OCI-LY7 (cell line): ENCODE measurements around the gene TTC33. TPM values are rescaled to one million over a fixed set of nuclear protein-coding genes. Genes with fewer than 3 reads are reported as not detected.

Experiments used
- BruUV-seq: library from RNA; stranded (reverse); fragments of 400-500 nt; replicated peaks from 2 replicates; lab custom pipeline; 2021; lab: Mats Ljungman, UMichigan
- CTCF ChIA-PET: fragments of 300-600 bp; sonication (Branson Sonifier 250); formaldehyde crosslinking; loops from one replicate; lab custom pipeline; 2022; ENCODE audit warnings: antibody characterized with exemption; ENCODE audit not compliant: unreplicated experiment; lab: Charles Lee
- POLR2A ChIA-PET: fragments of 300-600 bp; sonication (Branson Sonifier 250); formaldehyde crosslinking; loops from one replicate; lab custom pipeline; 2022; ENCODE audit warnings: antibody characterized with exemption; lab: Charles Lee
- DNase-seq: peaks from one replicate; pipeline ENCODE4 v3.0.0-alpha.2; 2015; ENCODE audit warnings: low spot score
- H2AFZ ChIP-seq: fragments of 200-600 bp; sonication (generic), shearing (Covaris generic); 2 replicates; pipeline ENCODE4 v1.6.1; 2014; ENCODE audit warnings: mild to moderate bottlenecking, antibody characterized with exemption, low read length, moderate library complexity
- H3K27ac ChIP-seq: fragments of 200-600 bp; sonication (generic); 2 replicates; pipeline ENCODE4 v1.5.1; 2014; ENCODE audit warnings: mixed run types, low read depth, mild to moderate bottlenecking, moderate library complexity, low read length, inconsistent platforms; ENCODE audit not compliant: poor library complexity, severe bottlenecking
- H3K36me3 ChIP-seq: fragments of 200-600 bp; sonication (generic); 2 replicates; pipeline ENCODE4 v1.6.1; 2014; ENCODE audit warnings: mild to moderate bottlenecking, antibody characterized with exemption, low read length, moderate library complexity, mixed read lengths; ENCODE audit not compliant: insufficient read depth
- H3K4me1 ChIP-seq: fragments of 200-600 bp; sonication (generic); 2 replicates; pipeline ENCODE4 v1.5.1; 2014; ENCODE audit warnings: mild to moderate bottlenecking, low read length; ENCODE audit not compliant: insufficient read depth, poor library complexity, severe bottlenecking
- H3K4me2 ChIP-seq: fragments of 200-600 bp; sonication (generic); 2 replicates; pipeline ENCODE4 v1.6.1; 2014; ENCODE audit warnings: mild to moderate bottlenecking, low read length
- H3K4me3 ChIP-seq: fragments of 200-600 bp; sonication (generic); 2 replicates; pipeline ENCODE4 v1.5.1; 2014; ENCODE audit warnings: mild to moderate bottlenecking, low read depth, low read length; ENCODE audit not compliant: poor library complexity, severe bottlenecking
- H3K79me2 ChIP-seq: fragments of 200-600 bp; sonication (generic); 2 replicates; pipeline ENCODE4 v1.6.1; 2016; ENCODE audit warnings: low read depth, mild to moderate bottlenecking, low read length, moderate library complexity, mixed read lengths; ENCODE audit not compliant: insufficient read depth
- H3K9me2 ChIP-seq: fragments of 200-600 bp; sonication (generic); 2 replicates; pipeline ENCODE4 v1.6.1; 2016; ENCODE audit warnings: mild to moderate bottlenecking, low read length, mixed read lengths; ENCODE audit not compliant: insufficient read depth
- H3K9me3 ChIP-seq: fragments of 200-600 bp; sonication (generic); 2 replicates; pipeline ENCODE4 v1.6.1; 2014; ENCODE audit warnings: mild to moderate bottlenecking, mixed run types, low read length, mixed read lengths
- H4K20me1 ChIP-seq: fragments of 200-600 bp; sonication (generic); 2 replicates; pipeline ENCODE4 v1.6.1; 2014; ENCODE audit warnings: mild to moderate bottlenecking, antibody characterized with exemption, low read length, moderate library complexity, mixed read lengths; ENCODE audit not compliant: insufficient read depth
- CTCF ChIP-seq: fragments of 200-600 bp; sonication (generic); conservative IDR thresholded peaks from 2 replicates; pipeline ENCODE4 v1.5.1; 2014; ENCODE audit warnings: mild to moderate bottlenecking, antibody characterized with exemption, low read length, moderate library complexity, mixed read lengths
- EZH2phosphoT487 ChIP-seq: fragments of 200-600 bp; sonication (generic); IDR thresholded peaks from 2 replicates; pipeline ENCODE4 v1.6.1; 2018; ENCODE audit warnings: low read depth, borderline replicate concordance, mild to moderate bottlenecking, mixed run types, antibody characterized with exemption, low read length, moderate library complexity, mixed read lengths
- intact Hi-C: fragments of 100-400 bp; cut with micrococcal nuclease; formaldehyde crosslinking; loops from one replicate; pipeline ENCODE4 v1.10.0; 2022; ENCODE audit not compliant: unreplicated experiment
- total RNA-seq, 2 experiments: library from RNA; depleted of rRNA in 1 of 2; stranded (reverse); fragments of >200 nt in 1 of 2; shearing (Covaris generic) in 1 of 2; gene quantifications; 2 replicates each; pipeline ENCODE4 v1.2.3, GENCODE V29; 2014 to 2022

The TTC33 gene
- total RNA-seq, 2 experiments from 2014 or later = 15.9 to 20.5 TPM

GRCh38 chr5:40556811-40557210 lies 198.9 kb downstream of the TTC33 start:
- no peaks in the 10 kb centered on the region for H3K9me3 ChIP-seq
- CTCF ChIA-PET = no interaction called here
- H3K27ac ChIP-seq = no peak overlapping the region
- no peak for DNase-seq
- TF ChIP-seq EZH2phosphoT487 (no peak), CTCF (no peak)
- POLR2A ChIA-PET = no interaction called here
- no peak overlapping the region for H3K4me3 ChIP-seq
- H3K79me2 ChIP-seq = no peaks in the 10 kb centered on the region
- H3K4me2 ChIP-seq = no peak overlapping the region
- intact Hi-C loops = no loop called here
- no peaks in the 10 kb centered on the region for H3K36me3 ChIP-seq
- H3K4me1 ChIP-seq = no peaks in the 10 kb centered on the region
- H3K9me2 ChIP-seq = no peaks in the 10 kb centered on the region
- H4K20me1 ChIP-seq = no peaks in the 10 kb centered on the region
- no TSS peak for BruUV-seq
- no peak overlapping the region for H2AFZ ChIP-seq

GRCh38 chr5:40555886-40556285 lies 199.9 kb downstream of the TTC33 start:
- no peak overlapping the region for H3K4me3 ChIP-seq
- no peak overlapping the region for H3K4me2 ChIP-seq
- no peaks in the 10 kb centered on the region for H3K4me1 ChIP-seq
- no TSS peak for BruUV-seq
- no peak overlapping the region for H2AFZ ChIP-seq
- intact Hi-C loops = no loop called here
- ChIA-PET POLR2A (interaction anchor here (0.6 kb wide), 2 partner anchors 613 to 1009 kb away, joined by 3 to 5 read pairs; no protein-coding TSS in a partner anchor), CTCF (no interaction called here)
- H4K20me1 ChIP-seq = no peaks in the 10 kb centered on the region
- TF ChIP-seq CTCF = no peak
- TF ChIP-seq EZH2phosphoT487 = no peak
- no peaks in the 10 kb centered on the region for H3K9me2 ChIP-seq
- no peaks in the 10 kb centered on the region for H3K9me3 ChIP-seq
- no peak for DNase-seq
- H3K79me2 ChIP-seq = no peaks in the 10 kb centered on the region
- H3K36me3 ChIP-seq = no peaks in the 10 kb centered on the region
- H3K27ac ChIP-seq = no peak overlapping the region

- Histone ChIP-seq H3K4me2 (no peak overlapping the region), H4K20me1 (no peaks in the 10 kb centered on the region), H3K36me3 (no peaks in the 10 kb centered on the region), H3K27ac (no peak overlapping the region), H3K9me3 (no peaks in the 10 kb centered on the region), H3K9me2 (no peaks in the 10 kb centered on the region), H3K4me3 (no peak overlapping the region), H3K4me1 (no peaks in the 10 kb centered on the region), H3K79me2 (no peaks in the 10 kb centered on the region), H2AFZ (no peak overlapping the region)
- BruUV-seq = no TSS peak
- no peak for DNase-seq
- TF ChIP-seq EZH2phosphoT487 (no peak), CTCF (no peak)
- CTCF ChIA-PET = no interaction called here
- POLR2A ChIA-PET = no interaction called here
- intact Hi-C loops = no loop called here
These were observed 200.9 kb downstream of the TTC33 start for GRCh38 chr5:40554813-40555212.
